GM12864 (cell line): ENCODE data around the gene PPA2.

Source experiments
- DNase-seq: peaks from one replicate; pipeline ENCODE4 v3.0.0-alpha.2; 2011; ENCODE audit warnings: low read depth
- H3K4me3 ChIP-seq: 2 replicates; pipeline ENCODE4 v1.5.1; 2011; ENCODE audit warnings: mild to moderate bottlenecking, low read depth, low read length, control low read depth
- TF ChIP-seq, protein P1 (sequence below): IDR thresholded peaks from 2 replicates; pipeline ENCODE4 v1.5.1; 2011; ENCODE audit warnings: low read depth, mild to moderate bottlenecking, moderate library complexity, low read length, control low read depth, inconsistent platforms; ENCODE audit errors: missing control alignments

Gene PPA2

DNA sequence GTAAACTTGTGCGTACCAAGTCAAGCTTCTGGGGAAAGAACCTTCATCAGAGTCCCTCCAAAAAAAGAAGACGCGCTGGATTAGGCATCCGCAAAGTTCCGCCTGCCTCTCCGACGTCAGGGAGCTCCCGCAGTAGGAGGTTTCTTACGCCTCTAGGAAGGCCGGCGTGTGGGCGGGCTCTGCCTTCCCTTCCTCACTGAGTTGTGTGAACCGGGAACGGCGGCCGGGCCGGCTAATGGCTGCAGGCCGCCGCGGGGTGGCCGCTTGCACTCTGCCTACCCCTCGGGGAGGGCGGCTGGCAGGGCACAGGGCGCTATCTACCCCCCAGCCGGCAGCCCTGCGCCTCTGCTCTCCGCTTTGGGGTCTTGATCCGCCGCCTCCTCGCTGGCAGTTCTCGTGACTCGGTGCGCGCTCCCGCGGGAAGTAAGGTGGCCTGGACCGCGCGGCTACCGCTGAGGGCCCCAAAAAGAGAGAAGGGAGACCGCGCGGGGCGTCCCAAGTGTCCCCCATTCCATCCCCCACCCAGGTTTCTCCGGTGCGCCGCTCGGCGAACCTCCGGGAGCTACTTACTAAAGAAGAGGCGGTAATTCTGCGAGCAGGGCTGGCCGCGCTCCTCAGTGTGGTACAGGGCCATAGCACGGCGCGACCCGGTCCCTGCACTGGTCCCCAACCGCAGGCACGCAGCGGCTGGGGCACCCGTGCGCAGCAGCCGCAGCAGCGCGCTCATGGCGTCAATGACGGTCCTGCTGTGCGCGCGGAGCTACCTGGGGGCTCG, at the start of gene PPA2:
TSS of gene PPA2 (minus strand) at position 739 of the 775 bp plus-strand sequence. CDS start at position 727, 12 bp downstream.
- TF ChIP-seq, protein P1, sequence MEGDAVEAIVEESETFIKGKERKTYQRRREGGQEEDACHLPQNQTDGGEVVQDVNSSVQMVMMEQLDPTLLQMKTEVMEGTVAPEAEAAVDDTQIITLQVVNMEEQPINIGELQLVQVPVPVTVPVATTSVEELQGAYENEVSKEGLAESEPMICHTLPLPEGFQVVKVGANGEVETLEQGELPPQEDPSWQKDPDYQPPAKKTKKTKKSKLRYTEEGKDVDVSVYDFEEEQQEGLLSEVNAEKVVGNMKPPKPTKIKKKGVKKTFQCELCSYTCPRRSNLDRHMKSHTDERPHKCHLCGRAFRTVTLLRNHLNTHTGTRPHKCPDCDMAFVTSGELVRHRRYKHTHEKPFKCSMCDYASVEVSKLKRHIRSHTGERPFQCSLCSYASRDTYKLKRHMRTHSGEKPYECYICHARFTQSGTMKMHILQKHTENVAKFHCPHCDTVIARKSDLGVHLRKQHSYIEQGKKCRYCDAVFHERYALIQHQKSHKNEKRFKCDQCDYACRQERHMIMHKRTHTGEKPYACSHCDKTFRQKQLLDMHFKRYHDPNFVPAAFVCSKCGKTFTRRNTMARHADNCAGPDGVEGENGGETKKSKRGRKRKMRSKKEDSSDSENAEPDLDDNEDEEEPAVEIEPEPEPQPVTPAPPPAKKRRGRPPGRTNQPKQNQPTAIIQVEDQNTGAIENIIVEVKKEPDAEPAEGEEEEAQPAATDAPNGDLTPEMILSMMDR, result no peak
- H3K4me3 ChIP-seq, result peak within 1 kb of the TSS; percentile 72
- peak; percentile 67 for DNase-seq

DNA sequence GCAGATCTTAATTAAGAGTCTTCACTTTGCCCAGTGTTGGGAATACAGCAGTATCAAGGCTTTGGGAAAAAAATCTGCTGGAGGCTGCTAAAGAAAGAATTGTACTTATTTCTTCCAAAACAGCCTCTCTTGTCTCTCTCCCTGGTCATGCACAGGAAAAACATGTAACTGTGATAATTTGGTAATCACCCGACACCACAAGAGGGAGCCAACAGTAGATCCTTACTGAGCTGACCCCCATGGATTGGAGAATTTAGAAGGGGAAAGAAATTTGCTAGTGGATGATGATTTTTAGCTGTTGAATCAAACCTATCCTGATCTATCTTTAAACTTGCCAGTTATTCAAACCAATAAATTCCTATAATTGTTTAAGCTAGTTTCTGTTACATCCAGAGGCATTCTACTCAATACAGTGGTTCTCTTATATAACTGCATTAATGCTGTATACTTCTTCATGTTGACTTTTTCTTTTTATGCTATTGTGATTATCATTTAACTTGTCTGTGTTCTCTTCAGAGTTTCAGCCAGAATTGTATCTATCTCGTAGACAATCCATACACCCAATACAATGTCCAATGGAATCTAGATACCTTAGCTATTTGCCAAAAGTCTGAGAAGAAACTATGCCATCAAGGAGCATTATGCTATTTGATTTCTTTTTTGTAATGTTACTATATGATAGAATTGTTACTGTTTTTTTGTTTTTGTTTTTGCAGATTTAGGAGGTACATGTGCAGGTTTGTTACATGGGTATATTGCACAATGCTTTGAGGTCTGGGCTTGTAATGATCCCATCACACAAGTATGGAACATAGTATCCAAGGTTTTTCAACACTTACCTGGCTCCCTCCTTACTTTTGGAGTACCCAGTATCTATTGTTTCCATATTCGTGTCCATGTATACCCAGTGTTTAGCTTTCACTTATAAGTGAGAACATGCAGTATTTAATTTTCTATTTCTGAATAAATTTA, 47.2 kb upstream of the PPA2 start:
- peak; percentile 19 for DNase-seq
- TF ChIP-seq, protein P1, result peak; percentile 62

DNA sequence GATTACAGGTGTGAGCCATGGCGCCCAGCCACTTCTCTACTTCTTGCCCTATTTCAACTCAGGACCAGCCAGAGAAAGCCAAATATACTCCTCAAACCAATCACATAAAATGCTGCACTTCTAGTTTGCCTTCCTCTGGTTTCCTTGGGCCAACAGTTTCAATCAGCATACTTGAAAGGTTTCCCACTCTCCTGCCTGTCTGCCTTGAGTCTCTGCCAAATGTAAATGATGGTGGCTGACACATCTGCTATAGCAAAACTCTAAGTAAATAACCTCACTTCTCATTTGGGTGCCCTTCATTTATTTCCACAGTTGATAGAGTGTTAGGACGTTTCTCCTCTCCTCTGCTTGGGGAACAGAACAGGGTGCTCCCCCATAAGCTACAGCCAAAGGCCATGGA, 36.4 kb upstream of the PPA2 start:
- no peak for DNase-seq
- H3K4me3 ChIP-seq, result no peak overlapping the region
- TF ChIP-seq, protein P1, result no peak

More for the DNA sequence above, 47.2 kb upstream of the PPA2 start:
- H3K4me3 ChIP-seq, result no peak overlapping the region

DNA sequence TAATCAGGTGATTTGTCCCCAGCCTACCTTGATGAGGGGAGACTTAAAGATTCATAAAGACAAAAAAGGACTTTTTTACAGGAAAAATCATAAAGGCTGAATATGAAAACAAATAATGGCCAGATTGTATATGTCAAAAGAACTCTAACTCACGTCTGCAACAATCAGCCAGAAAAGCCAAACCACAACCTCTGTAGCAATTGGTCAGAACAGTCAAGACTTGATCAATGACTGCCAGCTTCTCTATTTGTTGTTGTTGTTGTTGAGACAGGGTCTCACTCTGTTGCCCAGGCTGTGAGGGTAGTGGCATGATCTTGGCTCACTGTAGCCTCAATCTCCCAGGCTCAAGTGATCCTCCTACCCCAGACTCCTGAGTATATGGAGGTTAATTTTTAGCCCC, 35.9 kb upstream of the PPA2 start:
- no peak for DNase-seq
- no peak overlapping the region for H3K4me3 ChIP-seq
- TF ChIP-seq, protein P1, result no peak

DNA sequence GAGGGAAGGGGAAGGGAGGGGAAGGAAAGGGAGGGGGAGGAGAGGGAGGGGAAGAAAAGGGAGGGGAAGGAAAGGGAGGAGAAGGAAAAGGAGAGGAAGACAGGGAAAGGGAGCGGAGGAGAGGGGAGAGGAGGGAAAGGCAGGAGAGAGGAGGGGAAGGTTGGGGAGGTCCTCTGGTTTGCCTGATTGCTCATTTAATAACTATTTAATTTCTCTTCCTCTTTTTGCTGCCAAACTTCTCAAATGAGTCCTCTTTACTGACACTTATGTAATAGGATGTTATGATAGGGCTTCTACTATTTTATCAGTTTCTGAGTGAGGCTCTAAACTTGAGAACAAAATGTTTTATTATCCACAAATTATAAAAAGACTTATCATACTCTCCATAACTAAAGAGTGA, 35.4 kb upstream of the PPA2 start:
- DNase-seq, result no peak
- TF ChIP-seq, protein P1, result no peak
- H3K4me3 ChIP-seq, result no peak overlapping the region

DNA sequence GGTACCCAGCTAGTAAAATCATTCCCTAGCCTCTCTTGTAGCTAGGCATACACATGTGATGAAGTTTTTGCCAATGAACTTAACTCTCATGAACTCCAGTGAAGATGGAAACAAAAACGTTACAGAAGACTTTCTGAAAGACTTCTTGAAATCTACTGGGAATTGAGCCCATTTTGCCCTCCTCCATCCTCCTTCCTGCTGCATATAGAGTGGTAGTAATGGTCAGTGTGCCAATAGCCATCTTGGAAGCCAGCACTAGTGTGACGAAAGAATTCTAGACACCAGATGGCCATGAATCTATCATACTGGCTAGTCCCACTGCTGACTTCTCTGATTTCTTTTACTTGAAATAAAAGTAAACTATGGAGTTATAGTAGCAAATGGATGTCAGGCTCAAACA, 30.9 kb upstream of the PPA2 start:
- TF ChIP-seq, protein P1, result no peak
- H3K4me3 ChIP-seq, result no peak overlapping the region
- DNase-seq, result no peak
